HG02759 (cell line): Measurements from ENCODE around the gene SPATC1L.
"Not testable (repeated sequence)": the region's sequence is repeated elsewhere in the genome, so short reads cannot be mapped to it uniquely, and the experiment has no call there.

ENCODE experiments used
- ATAC-seq: cut with Tn5 transposase; IDR thresholded peaks from one replicate; pipeline ENCODE4 v1.9.1; 2021; ENCODE audit warnings: mild to moderate bottlenecking, moderate library complexity; ENCODE audit not compliant: unreplicated experiment

SPATC1L gene

DNA sequence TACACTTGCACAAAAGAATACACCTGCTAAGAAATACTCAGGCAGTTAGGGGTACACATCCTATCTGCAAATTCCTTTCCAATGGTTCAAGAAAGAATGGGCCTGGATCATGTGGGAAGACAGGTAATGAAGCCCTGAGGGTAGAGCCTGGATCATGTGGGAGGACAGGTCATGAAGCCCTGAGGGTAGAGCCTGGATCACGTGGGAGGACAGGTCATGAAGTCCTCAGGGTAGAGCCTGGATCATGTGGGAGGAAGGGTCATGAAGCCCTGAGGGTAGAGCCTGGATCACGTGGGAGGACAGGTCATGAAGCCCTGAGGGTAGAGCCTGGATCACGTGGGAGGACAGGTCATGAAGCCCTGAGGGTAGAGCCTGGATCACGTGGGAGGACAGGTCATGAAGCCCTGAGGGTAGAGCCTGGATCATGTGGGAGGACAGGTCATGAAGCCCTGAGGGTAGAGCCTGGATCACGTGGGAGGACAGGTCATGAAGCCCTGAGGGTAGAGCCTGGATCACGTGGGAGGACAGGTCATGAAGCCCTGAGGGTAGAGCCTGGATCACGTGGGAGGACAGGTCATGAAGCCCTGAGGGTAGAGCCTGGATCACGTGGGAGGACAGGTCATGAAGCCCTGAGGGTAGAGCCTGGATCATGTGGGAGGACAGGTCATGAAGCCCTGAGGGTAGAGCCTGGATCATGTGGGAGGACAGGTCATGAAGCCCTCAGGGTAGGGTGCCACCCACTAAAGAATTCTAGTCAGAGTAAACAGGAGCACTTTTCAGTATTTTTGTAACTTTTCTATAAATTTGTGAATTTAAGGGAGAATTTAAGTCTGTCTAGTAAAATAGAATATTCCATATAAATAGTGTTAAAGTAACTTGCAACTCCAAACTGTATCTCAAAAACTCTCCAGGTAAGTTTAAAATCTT, 16.9 kb upstream of the SPATC1L start:
- not testable (repeated sequence) for ATAC-seq

DNA sequence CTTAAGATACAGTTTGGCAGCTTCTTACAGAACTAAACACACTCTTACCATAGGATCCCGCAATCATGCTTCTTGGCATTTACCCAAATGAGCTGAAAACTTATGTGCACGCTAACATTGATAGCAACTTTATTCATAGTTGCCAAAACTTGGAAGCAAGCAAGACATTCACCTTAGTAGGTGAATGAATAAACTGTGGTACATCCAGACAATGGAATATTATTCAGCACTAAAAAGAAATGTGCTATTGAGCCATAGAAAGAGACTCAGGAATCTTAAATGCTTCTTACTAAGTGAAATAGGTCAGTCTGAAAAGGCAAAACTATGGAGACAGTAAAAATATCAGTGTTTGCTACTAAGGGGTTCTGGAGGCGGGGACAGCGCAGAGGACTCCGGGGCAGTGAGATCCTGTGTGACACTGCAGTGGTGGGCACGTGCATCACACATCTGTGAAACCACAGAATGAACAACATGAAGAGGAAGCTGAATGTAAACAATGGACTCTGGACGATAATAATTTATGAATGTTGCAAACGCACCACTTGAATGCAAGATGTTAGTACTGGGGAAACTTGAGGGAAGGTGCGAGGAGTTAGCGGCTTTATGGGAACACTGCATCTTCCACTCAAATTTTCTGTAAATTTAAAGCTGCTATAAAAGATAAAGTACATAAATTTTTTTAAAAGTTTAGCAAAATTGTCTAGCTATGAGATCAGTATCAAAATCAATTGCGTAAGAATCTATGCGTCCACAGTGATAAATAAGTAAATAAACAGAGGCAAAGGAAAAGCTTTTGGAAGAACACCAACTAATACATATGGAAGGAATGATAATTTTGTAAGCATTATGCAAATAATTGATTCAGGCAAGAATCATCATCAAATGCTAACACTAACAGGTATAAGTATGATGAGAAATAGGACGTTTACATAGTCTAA, 15.4 kb upstream of the SPATC1L start:
- no peak for ATAC-seq

DNA sequence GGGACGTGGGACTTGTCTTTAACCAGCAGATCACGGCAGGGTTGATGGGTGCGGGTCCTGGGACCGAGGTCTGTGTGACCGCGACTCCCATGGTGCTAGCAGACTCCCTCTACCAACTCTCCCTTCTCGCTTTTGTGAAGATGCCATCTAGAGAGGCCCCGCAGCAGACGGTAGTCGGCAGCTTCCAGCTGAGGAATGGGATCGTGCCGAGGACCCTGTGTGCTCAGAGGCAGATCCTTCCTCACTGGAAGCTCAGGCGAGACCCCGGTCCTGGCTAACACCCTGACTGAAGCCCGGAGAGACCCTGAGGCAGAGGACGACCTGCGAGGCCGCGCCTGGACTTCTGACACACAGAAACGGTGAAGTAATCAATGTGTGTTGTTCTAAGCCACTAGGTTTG, 12.5 kb upstream of the SPATC1L start:
- ATAC-seq, result no peak

DNA sequence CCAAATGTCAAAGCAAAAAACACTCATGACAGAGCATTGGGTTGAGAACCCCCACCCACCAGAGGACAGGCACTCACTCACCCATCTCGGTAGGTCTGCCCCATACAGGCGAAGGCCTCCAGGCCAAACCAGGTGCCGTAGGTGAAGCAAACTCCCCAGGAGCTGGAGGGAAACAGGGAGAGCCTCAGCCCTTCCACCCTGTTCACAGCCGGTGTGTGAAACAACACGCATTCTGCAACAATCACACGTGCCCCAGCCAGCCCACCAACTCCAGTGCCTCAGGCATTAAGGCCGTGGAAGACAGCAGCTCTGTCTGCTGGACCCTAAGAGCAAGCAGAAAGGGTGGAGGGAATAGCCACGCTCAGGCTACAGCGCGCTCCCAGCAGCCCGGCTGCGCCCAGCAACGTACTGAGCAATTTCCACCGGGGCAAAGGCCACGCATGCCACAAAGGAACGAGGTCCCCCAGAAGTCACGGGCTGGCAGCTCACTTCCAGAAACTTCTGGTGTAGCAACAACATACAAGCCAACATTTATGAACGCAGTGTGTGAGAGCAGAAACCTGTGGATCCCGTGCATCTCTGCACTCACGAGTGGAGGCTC, 11.4 kb upstream of the SPATC1L start:
- no peak for ATAC-seq

DNA sequence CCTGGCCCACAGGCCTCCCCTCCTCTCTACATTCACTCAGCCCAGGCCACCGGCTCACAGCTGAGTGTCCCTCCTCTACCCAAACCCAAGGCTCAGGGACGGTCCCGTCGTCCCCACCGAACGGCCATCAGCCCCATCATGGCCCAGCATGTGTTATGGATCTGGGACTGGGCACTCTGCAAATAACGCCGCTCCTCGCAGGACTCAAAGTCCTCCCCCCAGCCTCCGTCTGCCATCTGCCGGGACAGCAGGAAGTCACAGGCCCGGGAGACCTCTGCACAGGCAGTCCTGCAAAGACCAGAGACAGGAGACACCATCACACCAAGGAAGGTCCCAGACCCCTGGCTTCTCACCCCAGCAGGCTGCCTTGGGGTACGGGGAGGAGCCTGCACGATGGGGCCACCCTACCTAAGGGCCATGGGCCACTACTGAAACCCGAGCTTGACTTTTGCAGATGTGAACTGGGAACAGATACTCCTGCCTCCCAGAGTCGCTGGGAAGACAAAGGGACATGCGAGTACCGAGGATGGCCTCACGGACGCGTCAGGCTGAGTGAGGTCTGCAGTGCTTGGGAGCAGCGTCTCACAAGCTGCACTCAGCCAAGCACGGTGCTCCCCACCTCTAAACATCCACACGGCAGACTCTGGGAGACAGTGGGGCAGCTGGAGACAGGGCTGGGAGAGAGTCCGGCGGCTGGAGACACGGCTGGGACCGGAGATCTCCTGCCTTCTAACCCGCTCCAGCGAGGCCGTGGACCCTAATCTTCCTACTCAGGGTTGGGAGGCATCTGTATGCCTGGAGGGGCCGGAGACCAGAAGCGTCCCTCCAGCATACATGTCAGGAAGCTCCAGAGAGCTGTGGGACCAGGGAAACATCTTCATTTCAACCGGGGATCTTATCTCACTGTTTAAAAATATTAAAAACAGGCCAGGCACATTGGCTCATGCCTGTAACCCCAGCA, 10.4 kb upstream of the SPATC1L start:
- no peak for ATAC-seq

DNA sequence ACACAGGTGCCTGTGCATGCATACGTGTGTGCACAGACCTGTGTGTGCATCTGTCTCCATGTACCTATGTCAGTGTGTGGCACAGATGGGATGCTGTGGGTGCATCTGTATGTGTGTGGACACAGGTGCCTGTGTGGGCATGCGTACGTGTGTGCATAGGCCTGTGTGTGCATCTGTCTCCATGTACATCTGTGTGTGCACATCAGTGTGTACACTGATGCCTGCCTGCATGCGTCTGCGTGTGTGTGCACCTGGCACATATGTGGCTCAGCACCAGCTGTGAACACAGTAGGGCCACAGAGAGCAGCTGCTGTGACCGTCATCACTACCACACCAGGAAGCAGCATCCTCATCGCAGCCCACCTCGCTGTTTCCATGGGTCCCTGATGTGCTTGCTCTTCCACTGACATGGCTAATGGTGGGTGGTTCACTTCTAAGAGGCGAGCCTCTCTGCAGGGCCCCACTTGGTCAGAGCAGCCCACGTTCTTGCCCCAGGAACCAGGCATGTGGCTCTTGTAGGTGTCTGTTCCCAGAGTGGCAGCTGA, 9.6 kb upstream of the SPATC1L start:
- ATAC-seq, result no peak

DNA sequence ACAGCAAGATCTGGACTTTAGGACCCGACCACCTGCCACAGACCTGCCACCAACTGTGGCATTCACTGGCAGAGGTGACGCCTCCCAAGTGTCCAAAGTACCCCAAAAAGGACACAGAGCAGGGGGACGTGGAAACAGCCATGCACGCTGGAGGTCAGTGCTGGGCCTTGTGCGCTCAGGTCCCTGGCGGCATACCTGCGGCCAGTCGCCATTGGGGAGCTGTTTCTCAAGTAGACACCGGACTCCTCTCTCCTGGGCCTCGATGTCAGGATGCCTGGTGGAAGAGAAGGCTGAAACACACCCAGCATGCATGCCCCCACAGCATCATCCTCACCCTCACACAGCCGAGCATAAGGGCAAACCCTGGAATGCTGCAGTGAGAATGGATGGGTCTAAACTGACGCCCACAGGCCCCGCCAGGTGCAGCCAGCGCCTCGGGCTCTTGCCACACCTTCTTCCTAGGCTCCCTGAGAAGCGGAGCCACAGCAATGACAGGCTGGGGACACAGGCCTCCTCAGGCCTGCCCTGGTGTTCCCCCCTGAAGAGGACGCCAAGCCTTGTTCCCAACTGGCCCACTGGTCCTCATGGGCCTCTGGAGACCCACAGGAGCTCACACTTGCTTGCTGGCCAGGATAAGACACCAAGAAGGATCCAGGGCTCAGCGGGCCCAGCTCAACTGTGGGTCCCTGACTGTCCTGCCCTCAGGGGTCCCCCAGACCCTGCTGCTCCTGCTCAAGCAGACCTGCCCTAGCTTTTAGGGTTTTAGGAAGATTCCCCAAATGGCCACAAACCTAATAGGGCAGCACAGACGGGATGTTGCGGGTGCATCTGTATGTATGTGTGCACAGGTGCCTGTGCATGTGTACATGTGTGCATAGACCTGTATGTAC, 7.7 kb upstream of the SPATC1L start:
- ATAC-seq, result no peak

DNA sequence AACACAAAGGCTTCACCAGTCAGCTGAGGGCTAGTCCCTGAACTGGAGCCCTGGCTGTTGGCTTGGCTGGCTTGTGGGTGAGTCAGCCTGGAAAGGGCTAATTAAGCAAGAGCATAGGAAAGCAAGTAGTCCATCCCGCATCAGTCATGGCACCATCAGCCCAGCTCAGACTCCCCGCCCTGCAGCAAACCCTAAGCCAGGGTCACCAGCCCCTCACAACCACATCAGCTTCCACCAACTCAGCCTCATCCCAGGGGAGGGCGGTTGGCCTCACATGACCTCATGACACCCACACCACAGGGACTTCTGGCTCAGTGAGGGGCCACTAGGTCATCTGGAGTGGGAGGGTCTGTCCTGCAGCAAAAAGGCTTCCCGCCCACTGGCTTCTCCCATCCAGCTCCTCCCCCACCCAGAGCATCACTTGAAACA, 7.0 kb upstream of the SPATC1L start:
- no peak for ATAC-seq

DNA sequence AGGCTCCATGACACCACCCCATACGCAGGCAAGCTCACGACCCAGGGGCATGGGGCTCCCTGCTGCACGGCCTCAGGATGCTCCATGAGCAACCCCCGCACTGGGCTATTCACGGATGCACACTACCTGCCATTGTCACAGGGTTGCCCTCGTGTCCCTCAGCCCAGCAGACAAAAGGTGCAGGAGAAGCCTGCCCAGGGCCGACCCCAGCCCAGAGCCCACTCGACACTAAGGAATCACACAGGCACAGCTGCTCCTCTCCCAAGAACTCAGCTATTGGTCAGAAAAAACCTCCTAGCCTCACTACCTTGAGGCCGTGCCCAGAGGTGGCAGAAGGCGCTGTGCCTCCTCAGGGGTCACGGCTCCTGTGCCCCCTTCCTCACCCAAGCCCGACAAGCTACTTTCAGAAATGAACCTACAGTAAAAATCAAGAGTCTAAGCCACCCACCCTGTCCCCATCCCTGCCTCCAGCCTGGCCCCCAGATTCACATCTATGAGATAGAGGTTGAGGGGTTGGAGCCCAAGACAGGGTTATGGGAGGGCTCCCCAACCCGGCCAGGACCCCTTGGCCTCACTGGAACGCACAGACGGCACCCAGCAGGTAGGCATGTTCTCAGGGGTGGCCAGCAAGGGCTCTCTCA, 6.4 kb upstream of the SPATC1L start:
- ATAC-seq, result no peak

DNA sequence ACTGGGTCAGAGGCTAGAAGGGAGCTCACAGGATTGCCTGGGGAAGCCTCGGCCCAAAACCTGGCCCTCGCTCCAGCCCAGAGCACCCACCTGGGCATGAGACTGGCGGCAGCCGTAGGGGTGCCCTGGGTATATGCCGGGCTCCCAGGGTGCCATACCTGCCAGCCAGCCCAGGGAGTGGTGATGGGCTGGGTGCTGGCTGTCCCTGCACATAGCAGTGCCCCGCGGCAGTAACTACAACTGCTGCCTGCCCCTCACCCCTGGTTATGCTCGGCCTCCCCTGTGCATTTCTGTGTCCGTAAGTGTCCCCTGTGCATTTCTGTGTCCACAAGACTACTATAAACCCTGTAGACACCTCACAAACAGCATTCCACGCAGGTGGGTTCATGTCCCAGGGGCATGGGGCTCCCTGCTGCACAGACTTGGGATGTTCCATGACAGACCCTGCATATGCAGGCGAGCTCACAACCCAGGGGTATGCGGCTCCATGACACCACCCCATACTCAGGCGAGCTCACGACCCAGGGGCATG, 5.8 kb upstream of the SPATC1L start:
- ATAC-seq, result no peak

DNA sequence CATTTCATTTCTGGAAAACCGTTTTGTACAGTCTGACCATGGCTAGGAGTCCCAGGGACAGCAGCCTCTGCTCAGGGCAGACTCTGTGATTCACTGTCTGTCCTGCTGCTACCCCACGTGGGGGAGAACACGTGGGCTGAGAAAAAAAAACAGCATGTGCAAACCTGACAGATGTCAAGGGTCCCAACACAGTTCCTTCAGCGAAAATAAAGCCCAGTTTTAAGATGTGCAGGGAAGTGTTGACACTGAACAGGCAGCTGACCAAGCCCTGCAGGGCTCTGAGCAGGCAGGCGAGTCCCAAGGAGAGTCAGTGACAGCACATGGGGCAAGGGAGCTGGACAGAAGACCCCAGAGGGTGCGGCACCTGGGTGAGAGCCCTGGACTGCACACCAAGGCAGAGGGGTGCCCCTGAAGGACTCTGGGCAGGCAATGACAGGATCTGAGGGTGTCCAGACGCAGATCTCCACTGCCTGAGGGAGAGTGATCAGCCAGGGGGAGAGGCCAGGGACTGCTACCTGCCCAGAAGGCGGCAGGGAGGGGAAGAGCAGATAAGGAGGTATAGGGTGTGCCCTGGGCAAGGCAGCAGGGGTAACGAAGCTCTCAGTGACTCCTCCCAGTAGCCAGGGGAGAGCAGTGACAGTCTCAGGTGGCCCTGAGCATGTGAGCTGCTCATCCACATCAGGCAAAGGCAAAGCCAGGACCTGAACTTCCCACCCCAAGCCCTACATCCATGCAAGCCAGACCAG, 5.1 kb upstream of the SPATC1L start:
- no peak for ATAC-seq

DNA sequence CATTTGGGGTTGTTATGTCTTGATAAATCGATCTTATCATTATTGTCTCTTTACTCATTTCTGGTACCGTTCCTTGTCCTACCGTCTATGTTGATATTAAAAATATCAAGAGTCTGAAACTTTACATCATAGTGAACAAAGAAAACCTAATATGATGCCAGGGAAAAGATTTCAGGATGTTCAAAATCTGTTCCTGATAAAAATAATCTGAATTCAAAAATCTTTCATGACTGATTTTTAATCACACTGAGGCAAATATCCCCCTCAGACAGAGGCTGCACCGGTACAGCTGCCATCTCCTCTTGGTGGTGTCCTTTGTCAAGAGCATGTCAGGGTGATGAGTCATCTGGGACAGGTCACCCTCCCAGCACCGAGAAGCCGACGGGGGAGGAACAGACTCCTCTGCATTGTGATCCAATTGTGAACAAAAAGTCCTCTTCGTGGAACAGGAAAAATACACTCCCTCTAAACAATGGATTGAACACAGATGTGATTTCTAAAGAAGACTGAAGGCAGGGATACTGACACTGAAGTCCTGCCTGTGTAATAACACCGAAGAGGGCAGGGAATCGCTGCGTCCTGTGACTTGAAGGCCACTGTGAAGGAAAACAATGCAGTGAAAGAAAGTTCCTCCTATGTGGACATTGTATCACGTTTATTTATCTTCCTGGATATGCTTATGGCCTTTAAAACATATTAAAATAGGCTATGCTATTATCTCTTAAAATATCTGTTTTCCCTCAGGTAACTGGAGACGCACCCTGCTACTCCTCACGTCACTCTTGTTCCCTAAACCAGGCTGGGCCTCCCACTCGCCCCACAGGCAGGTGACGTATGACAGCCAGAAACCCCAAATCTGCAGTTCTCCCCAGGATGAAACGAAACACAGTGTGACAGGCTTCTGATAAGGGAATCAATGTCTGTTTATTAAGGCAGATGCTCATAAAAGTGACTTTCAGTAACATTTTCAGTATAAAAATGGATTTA, 4.3 kb upstream of the SPATC1L start:
- ATAC-seq, result no peak

DNA sequence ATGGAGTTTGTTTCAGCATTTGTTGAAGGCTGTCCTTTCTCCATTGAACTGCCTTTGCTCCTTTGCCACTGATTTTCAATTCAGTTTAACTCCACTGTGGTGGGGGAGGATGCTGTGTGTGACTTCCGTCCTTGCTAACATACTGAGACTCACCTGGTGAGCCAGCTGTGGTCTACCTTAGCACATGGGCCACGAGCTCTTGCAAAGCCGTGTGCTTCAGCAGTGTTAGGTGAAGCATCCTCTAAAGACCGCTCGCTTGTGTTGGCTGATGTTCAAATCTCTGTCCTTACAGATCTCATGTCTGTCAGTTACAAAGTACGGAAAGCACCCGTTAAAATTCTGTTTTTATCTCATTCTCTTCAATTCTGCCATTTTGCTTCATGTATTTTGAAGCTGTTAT, 3.6 kb upstream of the SPATC1L start:
- no peak for ATAC-seq

DNA sequence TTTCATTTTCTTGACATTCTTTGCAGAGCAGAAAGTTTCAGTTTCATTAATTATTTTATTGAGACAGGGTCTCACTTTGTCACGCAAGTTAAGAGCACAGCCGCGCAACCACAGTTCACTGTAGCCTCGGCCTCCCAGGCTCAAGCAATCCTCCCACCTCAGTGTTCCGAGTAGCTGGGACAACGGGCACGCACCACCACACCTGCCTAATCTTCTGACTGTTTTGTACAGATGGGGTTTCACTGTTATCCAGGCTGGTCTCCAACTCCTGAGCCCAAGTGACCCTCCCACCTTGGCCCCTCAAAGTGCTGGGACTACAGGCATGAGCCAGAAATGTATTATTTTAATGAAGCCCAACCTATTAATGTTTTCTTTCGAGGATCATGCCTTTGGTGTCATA, 3.0 kb upstream of the SPATC1L start:
- no peak for ATAC-seq

DNA sequence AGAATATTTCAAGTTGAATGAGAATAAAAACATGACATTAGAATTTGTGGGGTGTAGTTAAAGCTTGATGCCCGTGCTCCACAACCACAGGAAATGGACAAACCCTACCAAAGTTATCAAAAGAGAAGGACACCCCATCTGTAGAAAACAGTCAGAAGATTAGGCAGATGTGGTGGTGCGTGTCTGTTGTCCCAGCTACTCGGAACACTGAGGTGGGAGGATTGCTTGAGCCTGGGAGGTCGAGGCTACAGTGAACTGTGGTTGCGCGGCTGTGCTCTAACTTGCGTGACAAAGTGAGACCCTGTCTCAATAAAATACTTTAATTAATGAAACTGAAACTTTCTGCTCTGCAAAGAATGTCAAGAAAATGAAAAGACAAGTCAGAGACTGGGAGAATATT, 1.5 kb upstream of the SPATC1L start:
- ATAC-seq, result no peak
